Tibial artery (tissue), 4 donors: ENCODE data around the gene UNC13D.

ENCODE experiments used
- DNase-seq, 2 donors: peaks; one replicate each; pipeline ENCODE4 v3.0.0-alpha.2; 2019
- H3K27ac ChIP-seq, 2 donors: fragments of 200-600 bp; sonication (generic) in 1 of 2; 1 replicate in 1 of 2; 2 replicates in 1 of 2; pipeline ENCODE4 v1.5.1; 2018 to 2019; ENCODE audit warnings: mild to moderate bottlenecking in 1 of 2
- H3K27me3 ChIP-seq, 2 donors: fragments of 200-600 bp; sonication (generic) in 1 of 2; one replicate each; pipeline versions ENCODE4 v1.5.1 to v1.6.0; 2016 to 2019
- H3K36me3 ChIP-seq, 3 donors: fragments of 200-600 bp; sonication (generic) in 2 of 3; one replicate each; pipeline ENCODE4 v1.5.1; 2016 to 2019; ENCODE audit warnings: mild to moderate bottlenecking in 2 of 3
- H3K4me1 ChIP-seq, 4 donors: fragments of 200-600 bp; sonication (generic) in 2 of 4; 1 replicate in 3 of 4; 2 replicates in 1 of 4; pipeline ENCODE4 v1.5.1; 2016 to 2019
- H3K4me3 ChIP-seq, 2 donors: fragments of 200-600 bp; sonication (generic) in 1 of 2; 1 replicate in 1 of 2; 2 replicates in 1 of 2; pipeline ENCODE4 v1.5.1; 2018 to 2019; ENCODE audit warnings: mild to moderate bottlenecking in 2 of 2
- H3K9me3 ChIP-seq, 3 donors: fragments of 200-600 bp; sonication (generic) in 1 of 3; one replicate each; pipeline ENCODE4 v1.5.1; 2016 to 2019
- intact Hi-C: fragments of 100-400 bp; cut with DNase I; formaldehyde crosslinking; loops from one replicate; pipeline ENCODE4 v1.15.0; 2023; ENCODE audit warnings: low total_unique reads
- TF ChIP-seq, protein P1 (sequence below), 2 experiments: fragments of 200-600 bp in 1 of 2; fragments of 450-650 bp in 1 of 2; IDR thresholded peaks; one replicate each; pipeline ENCODE4 v1.5.1; 2017 to 2019; ENCODE audit warnings: antibody characterized with exemption in 2 of 2, mild to moderate bottlenecking in 1 of 2, moderate library complexity in 1 of 2

UNC13D gene

DNA sequence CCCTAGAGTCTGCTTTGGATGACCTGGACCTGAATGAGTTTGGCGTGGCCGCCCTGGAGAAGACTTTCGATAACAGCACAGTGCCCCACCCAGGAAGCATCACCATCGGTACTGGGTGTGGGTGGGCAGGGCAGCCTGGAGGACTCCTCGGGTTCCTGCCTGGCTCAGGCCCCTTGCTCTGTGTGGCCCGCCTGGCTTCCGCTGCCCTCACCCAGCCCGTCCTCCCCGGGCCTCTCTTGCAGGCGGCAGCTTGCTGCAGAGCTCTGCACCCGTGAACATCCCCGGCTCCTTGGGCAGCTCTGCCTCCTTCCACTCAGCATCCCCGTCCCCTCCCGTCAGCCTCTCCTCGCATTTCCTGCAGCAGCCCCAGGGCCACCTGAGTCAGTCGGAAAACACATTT lies 24.5 kb downstream of the UNC13D start:
- TF ChIP-seq, protein P1, sequence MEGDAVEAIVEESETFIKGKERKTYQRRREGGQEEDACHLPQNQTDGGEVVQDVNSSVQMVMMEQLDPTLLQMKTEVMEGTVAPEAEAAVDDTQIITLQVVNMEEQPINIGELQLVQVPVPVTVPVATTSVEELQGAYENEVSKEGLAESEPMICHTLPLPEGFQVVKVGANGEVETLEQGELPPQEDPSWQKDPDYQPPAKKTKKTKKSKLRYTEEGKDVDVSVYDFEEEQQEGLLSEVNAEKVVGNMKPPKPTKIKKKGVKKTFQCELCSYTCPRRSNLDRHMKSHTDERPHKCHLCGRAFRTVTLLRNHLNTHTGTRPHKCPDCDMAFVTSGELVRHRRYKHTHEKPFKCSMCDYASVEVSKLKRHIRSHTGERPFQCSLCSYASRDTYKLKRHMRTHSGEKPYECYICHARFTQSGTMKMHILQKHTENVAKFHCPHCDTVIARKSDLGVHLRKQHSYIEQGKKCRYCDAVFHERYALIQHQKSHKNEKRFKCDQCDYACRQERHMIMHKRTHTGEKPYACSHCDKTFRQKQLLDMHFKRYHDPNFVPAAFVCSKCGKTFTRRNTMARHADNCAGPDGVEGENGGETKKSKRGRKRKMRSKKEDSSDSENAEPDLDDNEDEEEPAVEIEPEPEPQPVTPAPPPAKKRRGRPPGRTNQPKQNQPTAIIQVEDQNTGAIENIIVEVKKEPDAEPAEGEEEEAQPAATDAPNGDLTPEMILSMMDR (IDR thresholded peaks at IDR 0.05) = no peak
- H3K27ac ChIP-seq = no peak overlapping the region
- intact Hi-C loops = no loop called here

GRCh38 chr17:75819116-75819515 lies 25.1 kb downstream of the UNC13D start:
- Histone ChIP-seq H3K27ac (no peak overlapping the region), H3K36me3 (peaks cover 75 to 96% (median 85%) of the 10 kb centered on the region in 3 donors)

More for the DNA sequence above, 24.5 kb downstream of the UNC13D start:
- Histone ChIP-seq H3K36me3 (peaks cover 77 to 96% (median 86%) of the 10 kb centered on the region in 3 donors), H3K9me3 (no peaks in the 10 kb centered on the region), H3K27me3 (no peaks in the 10 kb centered on the region), H3K4me3 (no peak overlapping the region), H3K4me1 (peaks cover 0 to 26% (median 0%) of the 10 kb centered on the region in 4 donors)
- no peak for DNase-seq

DNA sequence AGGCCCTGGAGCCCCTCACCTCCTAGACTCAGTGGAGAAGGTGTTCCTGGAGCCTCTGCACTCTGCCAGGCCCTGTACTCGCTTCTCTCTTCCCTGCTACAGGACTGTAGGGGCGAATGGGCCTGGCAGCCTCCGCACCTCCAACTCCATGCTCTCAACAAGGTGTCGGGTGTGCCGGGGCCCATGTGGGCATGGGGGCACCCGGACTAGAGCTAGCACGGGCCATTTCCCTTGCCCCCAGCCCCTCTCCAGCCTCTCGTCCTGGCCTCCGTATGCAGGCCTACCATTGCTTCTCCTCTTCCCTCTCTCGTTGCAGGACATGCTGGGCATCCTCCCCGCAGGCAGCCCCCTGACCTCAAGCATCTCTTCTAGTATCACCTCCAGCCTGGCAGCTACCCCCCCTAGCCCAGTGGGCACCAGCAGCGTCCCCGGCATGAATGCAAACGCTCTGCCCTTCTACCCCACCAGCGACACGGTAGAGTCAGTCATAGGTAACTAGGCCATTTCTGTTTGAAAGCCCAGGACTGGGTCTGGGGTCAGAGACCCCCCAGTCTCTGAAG lies 25.8 kb downstream of the UNC13D start:
- intact Hi-C loops = no loop called here
- no peak for DNase-seq
- TF ChIP-seq, protein P1 (IDR thresholded peaks at IDR 0.05) = no peak
- peaks cover 0 to 22% (median 0%) of the 10 kb centered on the region in 4 donors for H3K4me1 ChIP-seq
- no peaks in the 10 kb centered on the region for H3K9me3 ChIP-seq
- no peak overlapping the region for H3K4me3 ChIP-seq
- H3K36me3 ChIP-seq = peaks cover 72 to 96% (median 84%) of the 10 kb centered on the region in 3 donors
- no peak overlapping the region for H3K27ac ChIP-seq
- H3K27me3 ChIP-seq = no peaks in the 10 kb centered on the region

More at GRCh38 chr17:75819116-75819515, 25.1 kb downstream of the UNC13D start:
- intact Hi-C loops = no loop called here
- no peaks in the 10 kb centered on the region for H3K9me3 ChIP-seq
- TF ChIP-seq, protein P1 (IDR thresholded peaks at IDR 0.05) = no peak
- H3K4me3 ChIP-seq = no peak overlapping the region
- DNase-seq = no peak
- no peaks in the 10 kb centered on the region for H3K27me3 ChIP-seq
- H3K4me1 ChIP-seq = peaks cover 0 to 26% (median 0%) of the 10 kb centered on the region in 4 donors

GRCh38 chr17:75817571-75817970 lies 26.6 kb downstream of the UNC13D start:
- H3K4me1 ChIP-seq = peaks cover 0 to 17% (median 0%) of the 10 kb centered on the region in 4 donors
- no peaks in the 10 kb centered on the region for H3K27me3 ChIP-seq
- no peak for DNase-seq
- peaks cover 73 to 96% (median 87%) of the 10 kb centered on the region in 3 donors for H3K36me3 ChIP-seq
- no peaks in the 10 kb centered on the region for H3K9me3 ChIP-seq
- no peak overlapping the region for H3K27ac ChIP-seq
- no peak overlapping the region for H3K4me3 ChIP-seq
- TF ChIP-seq, protein P1 (IDR thresholded peaks at IDR 0.05) = no peak
- intact Hi-C loops = no loop called here

GRCh38 chr17:75816693-75817092 lies 27.5 kb downstream of the UNC13D start:
- peaks cover 77 to 97% (median 92%) of the 10 kb centered on the region in 3 donors for H3K36me3 ChIP-seq
- intact Hi-C loops = no loop called here

More at GRCh38 chr17:75816693-75817092, 27.5 kb downstream of the UNC13D start:
- Histone ChIP-seq H3K9me3 (no peaks in the 10 kb centered on the region), H3K4me1 (peaks cover 0 to 8% (median 0%) of the 10 kb centered on the region in 4 donors), H3K27ac (no peak overlapping the region), H3K4me3 (no peak overlapping the region), H3K27me3 (no peaks in the 10 kb centered on the region)
- TF ChIP-seq, protein P1 (IDR thresholded peaks at IDR 0.05) = no peak
- no peak for DNase-seq
